ENCODE data around the gene ADAM19. TPM values are rescaled to one million over a fixed set of nuclear protein-coding genes. Genes with fewer than 3 reads are reported as not detected.

Gene ADAM19
- polyA plus RNA-seq, 4 donors, result 0.67 to 6.5 (median 2.2) TPM

DNA sequence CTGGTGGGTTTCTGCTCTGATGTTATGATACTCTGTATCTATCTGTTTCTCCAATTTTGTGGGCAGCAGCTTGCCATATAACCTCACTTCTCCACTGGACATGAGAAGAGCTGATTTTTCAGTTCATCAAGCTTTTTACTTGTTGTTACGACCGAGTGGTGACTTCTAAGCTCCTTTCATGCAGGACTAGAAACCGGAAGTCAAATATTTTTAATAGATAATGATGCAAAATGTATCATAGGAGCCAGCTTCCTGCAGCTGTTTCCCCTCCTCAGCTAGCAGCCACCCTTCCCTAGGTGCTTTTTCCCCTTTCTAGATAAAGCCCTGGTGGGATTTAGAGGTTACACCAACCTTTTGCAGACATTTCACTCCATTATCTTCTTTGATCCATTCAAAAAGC is 17.0 kb upstream of the ADAM19 start:
- DNase-seq (no peak), FAIRE-seq (no peak)
- H3K9me3 ChIP-seq (ENCODE audit: control insufficient read depth in 2 of 2, insufficient read depth in 1 of 2, low read depth in 1 of 2, low read length in 1 of 2), result no peaks in the 10 kb centered on the region
- no peaks in the 10 kb centered on the region for H3K27me3 ChIP-seq (ENCODE audit: control insufficient read depth in 3 of 3, insufficient read depth in 3 of 3, low read length in 3 of 3)
- 28 to 39% (median 37%) methylated on average over 3 of the region's 3 CpGs for WGBS, 3 donors
- no peak overlapping the region for H3K4me3 ChIP-seq (ENCODE audit: low read depth in 1 of 3, low read length in 3 of 3)
- no peaks in the 10 kb centered on the region for H3K36me3 ChIP-seq (ENCODE audit: control insufficient read depth in 3 of 3, insufficient read depth in 2 of 3, low read depth in 1 of 3, low read length in 3 of 3)
- peak overlapping the region in 1 of 3 donors; percentile 52 for H3K27ac ChIP-seq (ENCODE audit: low read depth in 1 of 3, low read length in 2 of 3)
- peaks cover 0 to 16% (median 4%) of the 10 kb centered on the region in 3 donors for H3K4me1 ChIP-seq (ENCODE audit: control insufficient read depth in 3 of 3, insufficient read depth in 2 of 3, low read depth in 1 of 3, low read length in 2 of 3)

GRCh38 chr5:157590478-157590877 is 14.9 kb upstream of the ADAM19 start:
- no peak for FAIRE-seq

DNA sequence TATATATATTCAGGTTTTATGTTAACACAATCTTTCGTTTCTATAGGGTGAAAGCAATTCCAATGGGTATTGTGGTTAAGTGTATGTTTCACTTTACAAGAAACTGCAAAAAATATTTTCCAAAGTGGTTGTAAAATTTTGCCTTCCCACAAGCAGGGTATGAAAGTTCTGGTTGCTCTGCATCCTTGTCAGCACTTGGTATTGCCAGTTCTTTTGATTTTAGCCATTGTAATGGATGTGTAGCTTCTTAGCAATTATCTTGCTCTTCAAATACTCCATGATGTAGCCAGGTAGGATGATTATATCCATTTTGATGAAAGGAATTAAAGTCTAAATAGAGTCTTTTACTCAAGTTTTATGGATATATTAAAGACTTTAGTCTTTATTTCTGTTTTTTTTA is 9.1 kb upstream of the ADAM19 start:
- DNase-seq, result no peak
- FAIRE-seq, result no peak
- Histone ChIP-seq H3K9me3 (ENCODE audit: control insufficient read depth in 2 of 2, insufficient read depth in 1 of 2, low read depth in 1 of 2, low read length in 1 of 2) (no peaks in the 10 kb centered on the region), H3K4me1 (ENCODE audit: control insufficient read depth in 3 of 3, insufficient read depth in 2 of 3, low read depth in 1 of 3, low read length in 2 of 3) (no peaks in the 10 kb centered on the region), H3K27ac (ENCODE audit: low read depth in 1 of 3, low read length in 2 of 3) (no peak overlapping the region), H3K4me3 (ENCODE audit: low read depth in 1 of 3, low read length in 3 of 3) (no peak overlapping the region), H3K36me3 (ENCODE audit: control insufficient read depth in 3 of 3, insufficient read depth in 2 of 3, low read depth in 1 of 3, low read length in 3 of 3) (no peaks in the 10 kb centered on the region), H3K27me3 (ENCODE audit: control insufficient read depth in 3 of 3, insufficient read depth in 3 of 3, low read length in 3 of 3) (no peaks in the 10 kb centered on the region)
- WGBS, 3 donors, result 73 to 81% (median 75%) methylated on average over 1 of the region's 1 CpG

More at GRCh38 chr5:157590478-157590877, 14.9 kb upstream of the ADAM19 start:
- Histone ChIP-seq H3K36me3 (ENCODE audit: control insufficient read depth in 3 of 3, insufficient read depth in 2 of 3, low read depth in 1 of 3, low read length in 3 of 3) (no peaks in the 10 kb centered on the region), H3K27ac (ENCODE audit: low read depth in 1 of 3, low read length in 2 of 3) (no peak overlapping the region), H3K4me3 (ENCODE audit: low read depth in 1 of 3, low read length in 3 of 3) (no peak overlapping the region), H3K27me3 (ENCODE audit: control insufficient read depth in 3 of 3, insufficient read depth in 3 of 3, low read length in 3 of 3) (no peaks in the 10 kb centered on the region), H3K9me3 (ENCODE audit: control insufficient read depth in 2 of 2, insufficient read depth in 1 of 2, low read depth in 1 of 2, low read length in 1 of 2) (no peaks in the 10 kb centered on the region), H3K4me1 (ENCODE audit: control insufficient read depth in 3 of 3, insufficient read depth in 2 of 3, low read depth in 1 of 3, low read length in 2 of 3) (peaks cover 0 to 14% (median 2%) of the 10 kb centered on the region in 3 donors)
- no peak for DNase-seq

GRCh38 chr5:157582731-157583620 is 7.4 kb upstream of the ADAM19 start:
- H3K36me3 ChIP-seq (ENCODE audit: control insufficient read depth in 3 of 3, insufficient read depth in 2 of 3, low read depth in 1 of 3, low read length in 3 of 3), result no peaks in the 10 kb centered on the region
- H3K4me3 ChIP-seq (ENCODE audit: low read depth in 1 of 3, low read length in 3 of 3), result no peak overlapping the region
- WGBS, 3 donors, result 64 to 83% (median 78%) methylated on average over 10 of the region's 10 CpGs
- H3K27ac ChIP-seq (ENCODE audit: low read depth in 1 of 3, low read length in 2 of 3), result peak overlapping the region in 1 of 3 donors; percentile 33
- no peaks in the 10 kb centered on the region for H3K27me3 ChIP-seq (ENCODE audit: control insufficient read depth in 3 of 3, insufficient read depth in 3 of 3, low read length in 3 of 3)
- no peaks in the 10 kb centered on the region for H3K4me1 ChIP-seq (ENCODE audit: control insufficient read depth in 3 of 3, insufficient read depth in 2 of 3, low read depth in 1 of 3, low read length in 2 of 3)
- no peak for DNase-seq
- no peaks in the 10 kb centered on the region for H3K9me3 ChIP-seq (ENCODE audit: control insufficient read depth in 2 of 2, insufficient read depth in 1 of 2, low read depth in 1 of 2, low read length in 1 of 2)
- no peak for FAIRE-seq

DNA sequence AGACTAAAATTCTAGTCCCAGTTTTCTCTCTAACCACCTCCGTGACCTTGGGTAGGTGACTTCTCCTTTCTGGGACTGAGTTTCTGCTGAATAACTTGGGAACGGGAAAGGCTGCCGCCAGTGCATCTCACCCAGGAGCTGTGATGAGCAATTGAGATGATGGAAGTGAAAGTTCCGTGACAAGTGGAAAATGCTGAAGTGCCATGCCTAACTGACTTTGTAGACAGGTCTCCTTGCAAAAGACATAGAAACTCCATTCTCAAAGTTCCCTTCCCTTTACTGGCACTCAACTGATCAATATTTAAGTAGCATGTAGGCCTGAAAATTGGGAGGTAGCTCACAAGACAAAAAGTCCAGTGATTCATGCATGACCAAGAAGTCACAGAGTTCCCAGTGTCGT is 6.3 kb upstream of the ADAM19 start:
- no peak for FAIRE-seq
- WGBS, 3 donors, result 90 to 96% (median 95%) methylated on average over 5 of the region's 5 CpGs

GRCh38 chr5:157578079-157578780 is 2.7 kb upstream of the ADAM19 start:
- FAIRE-seq (no peak), DNase-seq (no peak)
- Histone ChIP-seq H3K27me3 (ENCODE audit: control insufficient read depth in 3 of 3, insufficient read depth in 3 of 3, low read length in 3 of 3) (peaks cover 0 to 11% (median 4%) of the 10 kb centered on the region in 3 donors), H3K9me3 (ENCODE audit: control insufficient read depth in 2 of 2, insufficient read depth in 1 of 2, low read depth in 1 of 2, low read length in 1 of 2) (no peaks in the 10 kb centered on the region), H3K27ac (ENCODE audit: low read depth in 1 of 3, low read length in 2 of 3) (no peak overlapping the region), H3K4me1 (ENCODE audit: control insufficient read depth in 3 of 3, insufficient read depth in 2 of 3, low read depth in 1 of 3, low read length in 2 of 3) (peaks cover 0 to 9% (median 0%) of the 10 kb centered on the region in 3 donors), H3K36me3 (ENCODE audit: control insufficient read depth in 3 of 3, insufficient read depth in 2 of 3, low read depth in 1 of 3, low read length in 3 of 3) (no peaks in the 10 kb centered on the region), H3K4me3 (ENCODE audit: low read depth in 1 of 3, low read length in 3 of 3) (no peak overlapping the region)
- 87 to 93% (median 88%) methylated on average over 6 of the region's 6 CpGs for WGBS, 3 donors

More for the DNA sequence above, 6.3 kb upstream of the ADAM19 start:
- H3K4me1 ChIP-seq (ENCODE audit: control insufficient read depth in 3 of 3, insufficient read depth in 2 of 3, low read depth in 1 of 3, low read length in 2 of 3), result no peaks in the 10 kb centered on the region
- no peaks in the 10 kb centered on the region for H3K27me3 ChIP-seq (ENCODE audit: control insufficient read depth in 3 of 3, insufficient read depth in 3 of 3, low read length in 3 of 3)
- H3K9me3 ChIP-seq (ENCODE audit: control insufficient read depth in 2 of 2, insufficient read depth in 1 of 2, low read depth in 1 of 2, low read length in 1 of 2), result no peaks in the 10 kb centered on the region
- no peak for DNase-seq
- no peaks in the 10 kb centered on the region for H3K36me3 ChIP-seq (ENCODE audit: control insufficient read depth in 3 of 3, insufficient read depth in 2 of 3, low read depth in 1 of 3, low read length in 3 of 3)
- H3K4me3 ChIP-seq (ENCODE audit: low read depth in 1 of 3, low read length in 3 of 3), result no peak overlapping the region
- no peak overlapping the region for H3K27ac ChIP-seq (ENCODE audit: low read depth in 1 of 3, low read length in 2 of 3)

- no peak for FAIRE-seq
- Histone ChIP-seq H3K27me3 (ENCODE audit: control insufficient read depth in 3 of 3, insufficient read depth in 3 of 3, low read length in 3 of 3) (peaks cover 0 to 11% (median 4%) of the 10 kb centered on the region in 3 donors), H3K4me3 (ENCODE audit: low read depth in 1 of 3, low read length in 3 of 3) (no peak overlapping the region), H3K36me3 (ENCODE audit: control insufficient read depth in 3 of 3, insufficient read depth in 2 of 3, low read depth in 1 of 3, low read length in 3 of 3) (no peaks in the 10 kb centered on the region), H3K27ac (ENCODE audit: low read depth in 1 of 3, low read length in 2 of 3) (no peak overlapping the region), H3K4me1 (ENCODE audit: control insufficient read depth in 3 of 3, insufficient read depth in 2 of 3, low read depth in 1 of 3, low read length in 2 of 3) (peaks cover 0 to 9% (median 0%) of the 10 kb centered on the region in 3 donors), H3K9me3 (ENCODE audit: control insufficient read depth in 2 of 2, insufficient read depth in 1 of 2, low read depth in 1 of 2, low read length in 1 of 2) (no peaks in the 10 kb centered on the region)
- WGBS, 3 donors, result 66 to 85% (median 72%) methylated on average over 4 of the region's 4 CpGs
- no peak for DNase-seq
Observed at GRCh38 chr5:157576678-157577077, 1.1 kb upstream of the ADAM19 start.

DNA sequence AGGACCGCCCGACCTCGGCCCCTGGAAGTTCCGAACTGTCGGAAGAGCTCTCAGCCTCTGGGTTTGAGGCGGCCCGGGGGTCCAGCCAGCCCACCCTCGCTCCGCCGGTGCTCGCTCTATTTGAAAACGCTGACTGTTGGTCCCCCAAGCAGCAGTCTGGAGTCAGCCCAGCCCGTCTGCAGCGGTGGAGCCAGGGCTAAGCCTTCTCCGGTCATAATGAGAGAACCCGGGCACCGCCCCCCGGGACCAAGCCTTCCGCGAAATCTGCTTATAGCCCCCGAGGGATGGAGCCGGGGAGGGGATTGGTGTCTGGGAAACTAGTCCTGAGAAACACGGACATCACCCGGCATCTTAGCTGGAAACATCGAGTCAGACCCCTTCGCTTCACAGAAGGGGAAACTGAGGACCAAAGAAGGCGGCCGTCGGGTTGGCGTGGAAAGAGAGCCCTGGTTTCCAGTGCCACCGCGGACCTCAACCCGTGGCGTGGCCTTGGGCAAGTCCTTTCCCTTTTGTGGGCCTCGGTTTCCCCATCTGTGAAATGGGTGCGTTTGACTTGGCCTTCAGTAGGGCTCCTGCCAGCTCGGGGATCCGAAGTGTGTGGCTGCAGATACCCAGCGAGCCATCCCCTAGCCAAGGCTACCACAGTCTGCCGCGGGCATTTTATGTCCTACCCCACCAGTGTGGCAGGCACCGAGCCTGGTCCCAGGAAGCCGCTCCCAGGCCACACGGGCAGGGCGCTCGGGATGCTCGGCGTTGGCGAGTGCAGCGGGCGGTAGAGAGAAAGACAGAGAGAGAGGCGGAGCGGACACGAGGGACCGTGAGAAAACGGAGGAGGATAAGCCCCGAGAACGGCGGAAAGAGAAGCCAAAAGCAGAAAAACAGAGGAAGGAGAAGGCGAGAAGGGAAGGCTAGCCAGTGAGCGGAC is 857 bp downstream of the ADAM19 start:
- peaks cover 0 to 11% (median 4%) of the 10 kb centered on the region in 3 donors for H3K27me3 ChIP-seq (ENCODE audit: control insufficient read depth in 3 of 3, insufficient read depth in 3 of 3, low read length in 3 of 3)
- H3K4me1 ChIP-seq (ENCODE audit: control insufficient read depth in 3 of 3, insufficient read depth in 2 of 3, low read depth in 1 of 3, low read length in 2 of 3), result peaks cover 0 to 9% (median 0%) of the 10 kb centered on the region in 3 donors
- DNase-seq (no peak), FAIRE-seq (no peak)
- H3K27ac ChIP-seq (ENCODE audit: low read depth in 1 of 3, low read length in 2 of 3), result peak overlapping the region; percentile 37 to 89 (median 44)
- 8 to 20% (median 19%) methylated on average over 61 of the region's 61 CpGs for WGBS, 3 donors
- peaks cover 0 to 4% (median 0%) of the 10 kb centered on the region in 3 donors for H3K36me3 ChIP-seq (ENCODE audit: control insufficient read depth in 3 of 3, insufficient read depth in 2 of 3, low read depth in 1 of 3, low read length in 3 of 3)
- H3K9me3 ChIP-seq (ENCODE audit: control insufficient read depth in 2 of 2, insufficient read depth in 1 of 2, low read depth in 1 of 2, low read length in 1 of 2), result no peaks in the 10 kb centered on the region
- H3K4me3 ChIP-seq (ENCODE audit: low read depth in 1 of 3, low read length in 3 of 3), result peak overlapping the region; percentile 44 to 84 (median 77)

Measured in small intestine (tissue), 7 donors.